PC-3 (cell line): ENCODE results near the gene SLF2. TPM values are rescaled to one million over a fixed set of nuclear protein-coding genes. Genes with fewer than 3 reads are reported as not detected.

Experiments used
- ATAC-seq: fragments of 200-7000 bp; cut with Tn5 transposase; 2 replicates; pipeline ENCODE4 v1.9.1; 2020; ENCODE audit warnings: mild to moderate bottlenecking, moderate library complexity
- BruUV-seq: library from RNA; stranded (reverse); fragments of 400-500 nt; replicated peaks from 2 replicates; lab custom pipeline; 2021; lab: Mats Ljungman, UMichigan
- CTCF ChIA-PET: fragments of 300-600 bp; sonication (Branson Sonifier 250); formaldehyde crosslinking; loops from one replicate; lab custom pipeline; 2022; ENCODE audit warnings: antibody characterized with exemption; lab: Charles Lee
- POLR2A ChIA-PET: fragments of 300-600 bp; sonication (Branson Sonifier 250); formaldehyde crosslinking; loops from one replicate; lab custom pipeline; 2022; ENCODE audit warnings: antibody characterized with exemption; ENCODE audit not compliant: unreplicated experiment; lab: Charles Lee
- DNase-seq: peaks from one replicate; pipeline ENCODE4 v3.0.0-alpha.2; 2015
- H2AFZ ChIP-seq: fragments of 300-600 bp; sonication (generic); 2 replicates; pipeline ENCODE4 v1.6.0; 2016; ENCODE audit warnings: antibody characterized with exemption, low read length
- H3F3A ChIP-seq: fragments of 300-600 bp; sonication (generic); one replicate; pipeline ENCODE4 v1.6.0; 2017; ENCODE audit warnings: antibody characterized with exemption, low read length, control low read depth, mild to moderate bottlenecking; ENCODE audit not compliant: unreplicated experiment
- H3K27ac ChIP-seq: fragments of 300-600 bp; sonication (generic); 2 replicates; pipeline ENCODE4 v1.5.1; 2016; ENCODE audit warnings: mild to moderate bottlenecking, low read length
- H3K27me3 ChIP-seq: fragments of 300-600 bp; sonication (generic); 2 replicates; pipeline ENCODE4 v1.6.1; 2016; ENCODE audit warnings: low read length, mixed read lengths
- H3K36me3 ChIP-seq: fragments of 300-600 bp; sonication (generic); 2 replicates; pipeline ENCODE4 v1.6.1; 2016; ENCODE audit warnings: low read depth, mixed run types, low read length, mixed read lengths
- H3K4me1 ChIP-seq: fragments of 300-600 bp; sonication (generic); 2 replicates; pipeline ENCODE4 v1.5.1; 2016; ENCODE audit warnings: low read length; ENCODE audit not compliant: insufficient read depth
- H3K4me2 ChIP-seq: fragments of 300-600 bp; sonication (generic); 2 replicates; pipeline ENCODE4 v1.6.0; 2016; ENCODE audit warnings: low read length
- H3K4me3 ChIP-seq: fragments of 300-600 bp; sonication (generic); 2 replicates; pipeline ENCODE4 v1.5.1; 2016; ENCODE audit warnings: mild to moderate bottlenecking, low read length, mixed read lengths
- H3K79me2 ChIP-seq: fragments of 300-600 bp; sonication (generic); 2 replicates; pipeline ENCODE4 v1.6.1; 2017; ENCODE audit warnings: low read length, mixed read lengths
- H3K9ac ChIP-seq: fragments of 300-600 bp; sonication (generic); 2 replicates; pipeline ENCODE4 v1.6.0; 2016; ENCODE audit warnings: mild to moderate bottlenecking, low read length
- H3K9me2 ChIP-seq: fragments of 300-600 bp; sonication (generic); replicated peaks from 2 replicates; pipeline ENCODE4 v1.6.1; 2016; ENCODE audit warnings: mixed run types, low read length, mixed read lengths
- H3K9me3 ChIP-seq: fragments of 300-600 bp; sonication (generic); 2 replicates; pipeline ENCODE4 v1.6.1; 2016; ENCODE audit warnings: low read length, mixed read lengths
- H4K20me1 ChIP-seq: fragments of 300-600 bp; sonication (generic); 2 replicates; pipeline ENCODE4 v1.6.1; 2016; ENCODE audit warnings: low read length, mixed read lengths
- EZH2 ChIP-seq: fragments of 300-600 bp; sonication (generic); IDR thresholded peaks from one replicate; pipeline ENCODE4 v1.6.1; 2017; ENCODE audit warnings: antibody characterized with exemption, mild to moderate bottlenecking, low read length; ENCODE audit not compliant: unreplicated experiment
- EZH2phosphoT487 ChIP-seq: fragments of 300-600 bp; sonication (generic); IDR thresholded peaks from 2 replicates; pipeline ENCODE4 v1.6.1; 2018; ENCODE audit warnings: mild to moderate bottlenecking, antibody characterized with exemption, low read length, borderline replicate concordance
- intact Hi-C: fragments of 100-400 bp; cut with micrococcal nuclease; formaldehyde crosslinking; loops from 2 replicates; pipeline ENCODE4 v1.9.0; 2023
- total RNA-seq: library from RNA; depleted of rRNA; stranded (reverse); fragments of >200 nt; gene quantifications from 2 replicates; pipeline ENCODE4 v1.2.3, GENCODE V29; 2014
- TF ChIP-seq, protein P1 (sequence below): fragments of 300-600 bp; sonication (generic); conservative IDR thresholded peaks from 2 replicates; pipeline ENCODE4 v1.5.1; 2017; ENCODE audit warnings: antibody characterized with exemption, low read depth, mild to moderate bottlenecking, low read length

Gene SLF2
- total RNA-seq, 1 experiment from 2014 or later, result 19.5 TPM

DNA sequence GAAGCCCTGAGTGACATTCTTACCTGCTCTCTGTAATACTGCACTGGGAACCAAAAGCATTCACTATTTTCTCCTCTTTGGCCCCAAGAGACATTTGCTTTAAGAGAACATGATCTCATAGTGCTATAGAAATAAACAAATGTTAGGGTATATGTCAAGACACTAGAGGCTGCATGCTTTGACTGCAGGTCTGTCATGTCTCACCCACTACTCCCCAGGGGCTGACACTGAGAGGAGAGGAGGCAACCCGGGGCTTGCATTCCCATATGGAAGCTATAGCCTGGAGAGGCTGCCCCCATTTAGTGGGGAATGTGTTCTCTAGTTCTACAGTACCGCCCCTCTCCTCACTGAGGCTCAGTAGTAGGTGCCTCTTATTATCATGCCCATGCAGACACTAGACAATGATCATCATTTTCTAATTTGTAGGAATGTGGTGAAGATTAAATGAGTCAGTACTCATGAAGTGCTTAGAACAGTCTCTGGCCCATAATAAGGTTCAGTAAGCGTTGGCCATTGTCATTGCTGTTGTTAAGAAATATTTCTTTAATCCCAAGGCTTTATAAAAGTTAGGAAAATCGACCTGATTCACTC, 4.9 kb upstream of the SLF2 start:
- Histone ChIP-seq H3K9ac (no peak overlapping the region), H3K36me3 (no peaks in the 10 kb centered on the region), H3K4me2 (no peak overlapping the region), H3K9me2 (no peaks in the 10 kb centered on the region), H3K9me3 (no peaks in the 10 kb centered on the region), H3F3A (no peaks in the 10 kb centered on the region), H4K20me1 (no peaks in the 10 kb centered on the region), H3K4me3 (no peak overlapping the region), H2AFZ (no peak overlapping the region), H3K27me3 (no peaks in the 10 kb centered on the region), H3K4me1 (peaks cover 8% of the 10 kb centered on the region), H3K79me2 (peaks cover under 1% of the 10 kb centered on the region), H3K27ac (no peak overlapping the region)
- DNase-seq (no peak), ATAC-seq (no peak)
- intact Hi-C loops, result no loop called here
- ChIA-PET CTCF (no interaction called here), POLR2A (no interaction called here)
- no peak for TF ChIP-seq EZH2phosphoT487
- TF ChIP-seq, protein P1, sequence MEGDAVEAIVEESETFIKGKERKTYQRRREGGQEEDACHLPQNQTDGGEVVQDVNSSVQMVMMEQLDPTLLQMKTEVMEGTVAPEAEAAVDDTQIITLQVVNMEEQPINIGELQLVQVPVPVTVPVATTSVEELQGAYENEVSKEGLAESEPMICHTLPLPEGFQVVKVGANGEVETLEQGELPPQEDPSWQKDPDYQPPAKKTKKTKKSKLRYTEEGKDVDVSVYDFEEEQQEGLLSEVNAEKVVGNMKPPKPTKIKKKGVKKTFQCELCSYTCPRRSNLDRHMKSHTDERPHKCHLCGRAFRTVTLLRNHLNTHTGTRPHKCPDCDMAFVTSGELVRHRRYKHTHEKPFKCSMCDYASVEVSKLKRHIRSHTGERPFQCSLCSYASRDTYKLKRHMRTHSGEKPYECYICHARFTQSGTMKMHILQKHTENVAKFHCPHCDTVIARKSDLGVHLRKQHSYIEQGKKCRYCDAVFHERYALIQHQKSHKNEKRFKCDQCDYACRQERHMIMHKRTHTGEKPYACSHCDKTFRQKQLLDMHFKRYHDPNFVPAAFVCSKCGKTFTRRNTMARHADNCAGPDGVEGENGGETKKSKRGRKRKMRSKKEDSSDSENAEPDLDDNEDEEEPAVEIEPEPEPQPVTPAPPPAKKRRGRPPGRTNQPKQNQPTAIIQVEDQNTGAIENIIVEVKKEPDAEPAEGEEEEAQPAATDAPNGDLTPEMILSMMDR, result no peak
- no peak for TF ChIP-seq EZH2
- BruUV-seq, result no TSS peak

- no TSS peak for BruUV-seq
- peaks cover 8% of the 10 kb centered on the region for H3K4me1 ChIP-seq
- intact Hi-C loops, result no loop called here
- TF ChIP-seq, protein P1, result no peak
- TF ChIP-seq EZH2phosphoT487, result no peak
- no peak for TF ChIP-seq EZH2
- no peak overlapping the region for H3K9ac ChIP-seq
- H3K79me2 ChIP-seq, result peaks cover 6% of the 10 kb centered on the region
- no peaks in the 10 kb centered on the region for H3K27me3 ChIP-seq
- ChIA-PET POLR2A (no interaction called here), CTCF (no interaction called here)
- DNase-seq (no peak), ATAC-seq (no peak)
- H4K20me1 ChIP-seq, result peaks cover 1% of the 10 kb centered on the region
- H2AFZ ChIP-seq, result no peak overlapping the region
- no peak overlapping the region for H3K27ac ChIP-seq
- H3K4me3 ChIP-seq, result no peak overlapping the region
- no peaks in the 10 kb centered on the region for H3K9me2 ChIP-seq
- no peak overlapping the region for H3K4me2 ChIP-seq
- H3K9me3 ChIP-seq, result no peaks in the 10 kb centered on the region
- no peaks in the 10 kb centered on the region for H3K36me3 ChIP-seq
- no peaks in the 10 kb centered on the region for H3F3A ChIP-seq
These were observed 4.4 kb upstream of the SLF2 start for GRCh38 chr10:100908378-100908777.

DNA sequence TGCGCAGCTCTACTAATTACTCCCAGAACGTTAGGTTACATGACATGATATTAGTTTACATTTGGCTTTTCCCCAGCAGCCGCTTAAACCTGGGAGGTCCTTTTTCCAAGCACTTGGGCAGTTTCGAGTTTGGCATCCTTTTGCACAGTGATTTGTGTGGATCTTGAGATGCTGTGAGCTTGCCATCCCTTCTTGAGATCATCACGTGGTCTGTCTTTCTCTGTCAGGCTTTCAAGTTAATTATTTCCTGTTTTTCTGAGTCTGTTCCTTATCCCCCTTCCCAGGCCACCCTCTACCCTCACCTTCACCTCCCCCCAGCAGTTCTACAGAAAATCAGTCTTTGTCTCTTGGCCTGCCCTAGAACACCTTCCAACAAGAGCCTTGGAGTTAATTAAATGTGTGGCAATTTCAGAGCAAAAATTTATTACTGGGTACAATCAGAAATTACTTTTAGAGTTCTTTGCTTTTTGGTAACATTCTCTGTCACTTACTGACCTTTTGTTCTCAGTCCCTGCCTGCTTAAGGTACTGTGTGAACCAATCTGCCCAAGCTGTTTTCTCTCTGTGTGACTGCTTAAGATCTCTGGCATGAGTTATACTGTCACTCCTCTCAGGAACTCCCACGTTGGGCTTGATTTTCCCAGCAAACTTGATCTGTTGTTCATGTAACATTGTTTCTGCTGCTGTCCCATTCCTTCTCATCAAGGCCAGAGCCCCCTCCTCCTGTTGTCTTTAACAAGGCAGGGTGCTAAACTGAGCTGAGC, 3.1 kb upstream of the SLF2 start:
- POLR2A ChIA-PET, result no interaction called here
- TF ChIP-seq EZH2phosphoT487 (no peak), EZH2 (no peak)
- TF ChIP-seq, protein P1, result no peak
- Histone ChIP-seq H3K79me2 (peaks cover 19% of the 10 kb centered on the region), H3K9me3 (no peaks in the 10 kb centered on the region), H3K27me3 (no peaks in the 10 kb centered on the region), H2AFZ (no peak overlapping the region), H3K4me1 (peaks cover 15% of the 10 kb centered on the region), H3K27ac (no peak overlapping the region), H4K20me1 (peaks cover 14% of the 10 kb centered on the region), H3K36me3 (no peaks in the 10 kb centered on the region), H3K9ac (no peak overlapping the region), H3K4me2 (no peak overlapping the region), H3F3A (no peaks in the 10 kb centered on the region), H3K4me3 (no peak overlapping the region), H3K9me2 (no peaks in the 10 kb centered on the region)
- CTCF ChIA-PET, result no interaction called here
- ATAC-seq (no peak), DNase-seq (no peak)
- intact Hi-C loops, result no loop called here
- BruUV-seq, result no TSS peak
